Measurements from ENCODE around the gene SLITRK6.

- TF ChIP-seq CTCF (IDR thresholded peaks at IDR 0.05) (no peak), SIN3A (IDR thresholded peaks at IDR 0.05; ENCODE audit: borderline replicate concordance, insufficient read depth, low read depth, low read length) (no peak), REST (IDR thresholded peaks at IDR 0.05; ENCODE audit: insufficient read depth in 1 of 2, low read depth in 2 of 2, low read length in 1 of 2) (no peak), TCF7L2 (IDR thresholded peaks at IDR 0.05; ENCODE audit: low read depth, low read length) (no peak), POLR2AphosphoS5 (IDR thresholded peaks at IDR 0.05; ENCODE audit: low read depth, low read length) (no peak)
These were observed 1.9 kb downstream of the SLITRK6 start for GRCh38 chr13:85797311-85797710.

All from Panc1 (cell line).